HG03039 (cell line): ENCODE measurements around the gene MYF6.

ENCODE experiments used
- ATAC-seq: cut with Tn5 transposase; IDR thresholded peaks from one replicate; pipeline ENCODE4 v1.9.1; 2021; ENCODE audit warnings: mild to moderate bottlenecking, moderate library complexity; ENCODE audit not compliant: unreplicated experiment

MYF6 gene

DNA sequence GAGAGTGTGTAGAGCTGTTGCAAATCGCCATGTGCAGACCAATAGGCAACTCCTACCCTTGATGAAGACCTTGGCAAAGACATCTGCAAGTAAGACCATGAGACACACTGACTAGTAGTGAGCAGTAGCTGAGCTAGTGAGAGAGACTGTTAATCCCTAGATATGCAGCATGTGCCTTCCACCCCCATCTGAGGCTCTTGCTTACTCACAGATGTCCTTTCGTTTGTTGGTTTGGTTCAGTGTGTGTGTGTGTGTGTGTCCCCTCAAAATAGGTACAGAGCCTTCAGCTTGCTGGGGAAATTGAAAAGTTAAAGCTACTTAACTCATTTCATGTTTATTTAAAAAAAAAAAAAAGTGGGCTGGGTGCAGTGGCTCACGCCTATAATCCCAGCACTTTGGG lies 46.8 kb downstream of the MYF6 start:
- ATAC-seq: no peak

DNA sequence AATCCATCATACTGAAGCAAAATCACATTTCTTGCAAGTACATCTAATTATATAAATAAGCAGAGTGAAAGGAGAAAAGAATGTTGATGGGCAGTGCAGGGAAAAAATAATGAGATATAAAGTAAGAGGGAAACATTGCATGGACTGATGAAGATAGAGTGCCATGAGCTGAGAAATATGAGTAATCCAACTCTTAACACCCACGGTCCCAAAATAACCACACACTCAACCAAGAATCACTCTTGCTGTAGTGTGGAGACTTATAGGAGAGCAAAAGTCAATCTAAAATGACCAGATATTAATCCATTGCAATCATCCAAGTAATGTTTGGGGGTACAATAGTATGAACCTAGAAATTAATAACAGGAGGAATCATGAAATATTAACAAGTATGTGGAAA lies 49.4 kb downstream of the MYF6 start:
- ATAC-seq: peak; percentile 92
